ENCODE measurements around the gene MESP1. TPM values are rescaled to one million over a fixed set of nuclear protein-coding genes. Genes with fewer than 3 reads are reported as not detected.

Gene MESP1
- total RNA-seq, 4 donors from 2014 or later: 6.0 to 39.7 (median 10.6) TPM

GRCh38 chr15:89735773-89736172, 15.3 kb downstream of the MESP1 start:
- no peak for TF ChIP-seq CTCF (IDR thresholded peaks at IDR 0.05; ENCODE audit: low read depth)

GRCh38 chr15:89732451-89733172, 18.4 kb downstream of the MESP1 start:
- TF ChIP-seq CTCF (IDR thresholded peaks at IDR 0.05; ENCODE audit: low read depth): no peak

- TF ChIP-seq CTCF (IDR thresholded peaks at IDR 0.05; ENCODE audit: low read depth): no peak
Measured at GRCh38 chr15:89731275-89731674, 19.8 kb downstream of the MESP1 start.

GRCh38 chr15:89728254-89728653, 22.8 kb downstream of the MESP1 start:
- TF ChIP-seq CTCF (IDR thresholded peaks at IDR 0.05; ENCODE audit: low read depth): no peak

DNA sequence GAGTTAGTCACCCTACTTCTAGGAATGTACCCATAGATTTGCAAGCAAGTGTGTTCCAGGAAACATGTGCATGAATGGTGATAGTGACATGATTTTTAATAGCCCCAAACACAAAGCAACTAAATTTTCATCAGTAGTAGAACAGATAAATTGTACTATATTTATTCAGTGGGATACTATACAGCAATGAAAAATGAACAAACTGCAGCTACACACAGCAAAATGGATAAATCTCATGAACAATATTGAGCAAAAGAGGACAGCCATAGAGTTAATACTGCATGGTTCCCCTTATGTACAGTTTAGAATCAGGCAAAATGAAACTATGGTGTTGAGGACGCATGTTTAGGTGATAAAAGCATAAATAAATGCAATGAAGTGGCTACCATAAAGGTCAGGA, 26.0 kb downstream of the MESP1 start:
- no peak for TF ChIP-seq CTCF (IDR thresholded peaks at IDR 0.05; ENCODE audit: low read depth)

DNA sequence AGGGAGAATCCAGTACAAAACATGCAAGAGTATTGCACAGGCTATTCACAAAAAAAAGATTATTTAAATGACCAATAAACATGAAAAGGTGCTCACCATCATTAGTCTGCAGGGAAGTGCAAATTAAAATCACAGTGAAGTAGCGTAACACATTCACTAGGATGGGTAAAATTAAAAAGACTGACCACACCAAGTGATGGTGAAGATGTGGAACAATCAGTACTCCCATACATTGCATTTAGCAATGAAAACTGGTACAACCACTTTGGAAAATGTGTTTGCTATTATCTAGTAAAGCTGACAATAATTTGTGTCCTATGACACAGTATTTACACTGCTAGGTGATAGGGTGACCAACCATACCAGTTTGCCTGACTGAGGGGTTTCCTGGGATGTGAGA, 26.4 kb downstream of the MESP1 start:
- no peak for TF ChIP-seq CTCF (IDR thresholded peaks at IDR 0.05; ENCODE audit: low read depth)

- no peak for TF ChIP-seq CTCF (IDR thresholded peaks at IDR 0.05; ENCODE audit: low read depth)
Measured at GRCh38 chr15:89723031-89723430, 28.0 kb downstream of the MESP1 start.

Measured in subcutaneous adipose tissue (tissue), 4 donors.